Limb (tissue), 2 donors: Measurements from ENCODE around the gene RETREG3.

Experiments
- DNase-seq, 2 donors: peaks; one replicate each; pipeline ENCODE4 v3.0.0-alpha.2; 2016; ENCODE audit errors: extremely low spot score in 2 of 2

The RETREG3 gene

GRCh38 chr17:42531455-42532354 lies 77.5 kb downstream of the RETREG3 start:
- DNase-seq: peak; percentile 64 to 73

GRCh38 chr17:42530952-42531454 lies 78.2 kb downstream of the RETREG3 start:
- no peak for DNase-seq
